ENCODE measurements around the gene ISG20L2.

Gene ISG20L2

GRCh38 chr1:156754219-156754618 lies 25.7 kb upstream of the ISG20L2 start:
- DNase-seq (ENCODE audit: low read depth): no peak

- DNase-seq (ENCODE audit: low read depth): no peak
Measured at GRCh38 chr1:156752843-156753482, 24.4 kb upstream of the ISG20L2 start.

GRCh38 chr1:156751757-156752481 lies 23.4 kb upstream of the ISG20L2 start:
- DNase-seq (ENCODE audit: low read depth): peak; percentile 96

- DNase-seq (ENCODE audit: low read depth): no peak
Measured at GRCh38 chr1:156751451-156751756, 22.8 kb upstream of the ISG20L2 start, which contains the start of gene HDGF. Gene HDGF, minus strand, starts transcription at chr1:156751675. Its CDS starts 246 bp downstream, at chr1:156751429.

- no peak for DNase-seq (ENCODE audit: low read depth)
Measured at GRCh38 chr1:156750711-156751450, 22.3 kb upstream of the ISG20L2 start.

- no peak for DNase-seq (ENCODE audit: low read depth)
Measured at GRCh38 chr1:156750191-156750672, 21.7 kb upstream of the ISG20L2 start.

- DNase-seq (ENCODE audit: low read depth): no peak
Measured at GRCh38 chr1:156749419-156750118, 21.0 kb upstream of the ISG20L2 start.

GRCh38 chr1:156748670-156749418 lies 20.3 kb upstream of the ISG20L2 start:
- no peak for DNase-seq (ENCODE audit: low read depth)

GRCh38 chr1:156747742-156748669 lies 19.4 kb upstream of the ISG20L2 start:
- no peak for DNase-seq (ENCODE audit: low read depth)

GRCh38 chr1:156746728-156747631 lies 18.4 kb upstream of the ISG20L2 start:
- no peak for DNase-seq (ENCODE audit: low read depth)

- no peak for DNase-seq (ENCODE audit: low read depth)
Measured at GRCh38 chr1:156746406-156746727, 17.8 kb upstream of the ISG20L2 start.

- DNase-seq (ENCODE audit: low read depth): no peak
Measured at GRCh38 chr1:156745881-156746280, 17.3 kb upstream of the ISG20L2 start.

- DNase-seq (ENCODE audit: low read depth): no peak
Measured at GRCh38 chr1:156744786-156745419, 16.3 kb upstream of the ISG20L2 start.

- no peak for DNase-seq (ENCODE audit: low read depth)
Measured at GRCh38 chr1:156744344-156744743, 15.8 kb upstream of the ISG20L2 start.

- no peak for DNase-seq (ENCODE audit: low read depth)
Measured at GRCh38 chr1:156743367-156744302, 15.1 kb upstream of the ISG20L2 start.

GRCh38 chr1:156742801-156743200 lies 14.2 kb upstream of the ISG20L2 start:
- no peak for DNase-seq (ENCODE audit: low read depth)

GRCh38 chr1:156742017-156742416 lies 13.5 kb upstream of the ISG20L2 start:
- DNase-seq (ENCODE audit: low read depth): no peak

- DNase-seq (ENCODE audit: low read depth): no peak
Measured at GRCh38 chr1:156741481-156741983, 13.0 kb upstream of the ISG20L2 start.

All from stimulated activated CD8-positive, alpha-beta memory T cell treated with anti-CD3 and anti-CD28 coated beads, Interleukin-7, amount 100 ng/mL, for 24 hours (primary cell).